K562 (cell line): Measurements from ENCODE around the gene TARBP1.

ENCODE experiments used
- ARNT ChIP-seq, 2 experiments: fragments of 450-650 bp; IDR thresholded peaks; 2 replicates each; pipeline ENCODE4 v1.6.1; 2016; ENCODE audit warnings: mild to moderate bottlenecking in 1 of 2
- BRD9 ChIP-seq: fragments of 450-650 bp; IDR thresholded peaks from 2 replicates; pipeline ENCODE4 v1.6.1; 2018; ENCODE audit warnings: low read depth; ENCODE audit not compliant: partially characterized antibody
- CBX8 ChIP-seq: fragments of 200-600 bp; sonication (generic); IDR thresholded peaks from 2 replicates; pipeline ENCODE4 v1.6.1; 2012; ENCODE audit warnings: borderline replicate concordance, mixed run types, low read depth, mild to moderate bottlenecking, moderate library complexity, mixed read lengths, low read length, control low read depth, inconsistent platforms; ENCODE audit not compliant: poor library complexity, severe bottlenecking; ENCODE audit errors: extremely low read depth
- GABPA ChIP-seq: fragments of 200-800 bp; sonication (Bioruptor generic); conservative IDR thresholded peaks from 2 replicates; pipeline ENCODE4 v1.6.1; 2016; ENCODE audit warnings: low read depth, missing genetic modification characterization, missing compliant biosample characterization
- HCFC1 ChIP-seq: IDR thresholded peaks from 2 replicates; pipeline ENCODE4 v1.6.1; 2012; ENCODE audit warnings: low read depth, low read length, improper control_type of control experiment
- TF ChIP-seq, protein P1 (sequence below): sonication (generic); formaldehyde crosslinking; IDR thresholded peaks from 2 replicates; pipeline ENCODE4 v1.4.0; 2020; ENCODE audit warnings: mild to moderate bottlenecking, missing genetic modification reagents
- TF ChIP-seq, protein P2 (sequence below): IDR thresholded peaks from 3 replicates; pipeline ENCODE4 v1.6.1; 2011; ENCODE audit warnings: borderline replicate concordance, mild to moderate bottlenecking; ENCODE audit not compliant: insufficient read length, insufficient read depth
- TF ChIP-seq, protein P3 (sequence below): sonication (generic); formaldehyde crosslinking; IDR thresholded peaks from 2 replicates; pipeline ENCODE4 v1.5.0; 2020; ENCODE audit warnings: missing genetic modification reagents

DNA sequence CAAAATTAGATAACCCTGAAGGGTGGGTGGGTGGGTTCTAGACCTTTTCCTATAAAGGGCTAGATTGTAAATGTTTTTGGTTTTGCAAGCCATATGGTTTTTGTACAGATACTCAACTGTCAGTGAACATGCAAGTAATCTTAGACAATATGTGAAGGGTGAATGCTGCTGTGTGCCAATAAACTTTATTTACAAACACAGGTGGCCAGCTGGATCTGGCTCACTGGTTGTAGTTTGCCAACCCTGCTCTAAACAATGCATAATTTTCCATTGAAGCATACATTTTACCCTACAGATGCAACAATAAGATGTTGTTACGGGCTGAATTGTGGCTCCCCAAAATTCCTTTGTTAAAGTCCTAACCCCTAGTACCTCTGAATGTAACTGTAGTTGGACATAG is 18.6 kb upstream of the TARBP1 start:
- TF ChIP-seq ARNT (IDR thresholded peaks at IDR 0.05) (no peak), HCFC1 (no peak), GABPA (tag) (no peak), BRD9 (no peak), CBX8 (no peak)
- TF ChIP-seq, protein P1, sequence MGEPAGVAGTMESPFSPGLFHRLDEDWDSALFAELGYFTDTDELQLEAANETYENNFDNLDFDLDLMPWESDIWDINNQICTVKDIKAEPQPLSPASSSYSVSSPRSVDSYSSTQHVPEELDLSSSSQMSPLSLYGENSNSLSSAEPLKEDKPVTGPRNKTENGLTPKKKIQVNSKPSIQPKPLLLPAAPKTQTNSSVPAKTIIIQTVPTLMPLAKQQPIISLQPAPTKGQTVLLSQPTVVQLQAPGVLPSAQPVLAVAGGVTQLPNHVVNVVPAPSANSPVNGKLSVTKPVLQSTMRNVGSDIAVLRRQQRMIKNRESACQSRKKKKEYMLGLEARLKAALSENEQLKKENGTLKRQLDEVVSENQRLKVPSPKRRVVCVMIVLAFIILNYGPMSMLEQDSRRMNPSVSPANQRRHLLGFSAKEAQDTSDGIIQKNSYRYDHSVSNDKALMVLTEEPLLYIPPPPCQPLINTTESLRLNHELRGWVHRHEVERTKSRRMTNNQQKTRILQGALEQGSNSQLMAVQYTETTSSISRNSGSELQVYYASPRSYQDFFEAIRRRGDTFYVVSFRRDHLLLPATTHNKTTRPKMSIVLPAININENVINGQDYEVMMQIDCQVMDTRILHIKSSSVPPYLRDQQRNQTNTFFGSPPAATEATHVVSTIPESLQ (CRISPR knock-in tag), result no peak
- TF ChIP-seq, protein P2, sequence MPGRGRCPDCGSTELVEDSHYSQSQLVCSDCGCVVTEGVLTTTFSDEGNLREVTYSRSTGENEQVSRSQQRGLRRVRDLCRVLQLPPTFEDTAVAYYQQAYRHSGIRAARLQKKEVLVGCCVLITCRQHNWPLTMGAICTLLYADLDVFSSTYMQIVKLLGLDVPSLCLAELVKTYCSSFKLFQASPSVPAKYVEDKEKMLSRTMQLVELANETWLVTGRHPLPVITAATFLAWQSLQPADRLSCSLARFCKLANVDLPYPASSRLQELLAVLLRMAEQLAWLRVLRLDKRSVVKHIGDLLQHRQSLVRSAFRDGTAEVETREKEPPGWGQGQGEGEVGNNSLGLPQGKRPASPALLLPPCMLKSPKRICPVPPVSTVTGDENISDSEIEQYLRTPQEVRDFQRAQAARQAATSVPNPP, result no peak
- TF ChIP-seq, protein P3, sequence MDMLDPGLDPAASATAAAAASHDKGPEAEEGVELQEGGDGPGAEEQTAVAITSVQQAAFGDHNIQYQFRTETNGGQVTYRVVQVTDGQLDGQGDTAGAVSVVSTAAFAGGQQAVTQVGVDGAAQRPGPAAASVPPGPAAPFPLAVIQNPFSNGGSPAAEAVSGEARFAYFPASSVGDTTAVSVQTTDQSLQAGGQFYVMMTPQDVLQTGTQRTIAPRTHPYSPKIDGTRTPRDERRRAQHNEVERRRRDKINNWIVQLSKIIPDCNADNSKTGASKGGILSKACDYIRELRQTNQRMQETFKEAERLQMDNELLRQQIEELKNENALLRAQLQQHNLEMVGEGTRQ, result no peak
